ENCODE data around the gene PAX7.

Gene PAX7

GRCh38 chr1:18760156-18760555 is 129.5 kb downstream of the PAX7 start:
- Histone ChIP-seq H4K8ac (ENCODE audit: low read depth, low read length) (no peak overlapping the region), H2BK5ac (ENCODE audit: low read length) (no peak overlapping the region), H3K27ac (ENCODE audit: low read depth, low read length) (no peak overlapping the region), H3K4me1 (ENCODE audit: control insufficient read depth, low read depth, low read length) (no peaks in the 10 kb centered on the region), H3K36me3 (ENCODE audit: control insufficient read depth, insufficient read depth, low read length) (no peaks in the 10 kb centered on the region), H3K79me1 (ENCODE audit: low read length) (no peaks in the 10 kb centered on the region), H3K4ac (ENCODE audit: low read depth, low read length) (no peak overlapping the region), H2AK5ac (ENCODE audit: low read length) (no peak overlapping the region), H2BK15ac (replicated peaks; ENCODE audit: low read depth) (no peak overlapping the region), H3K4me3 (ENCODE audit: low read length) (no peak overlapping the region), H3K23ac (ENCODE audit: low read length) (no peak overlapping the region), H3K4me2 (ENCODE audit: low read length) (no peak overlapping the region), H4K5ac (ENCODE audit: low read length) (no peak overlapping the region), H2BK120ac (ENCODE audit: low read depth, low read length) (no peak overlapping the region), H3K56ac (ENCODE audit: low read length) (no peak overlapping the region), H3K18ac (ENCODE audit: low read length) (no peak overlapping the region), H3K79me2 (ENCODE audit: control insufficient read depth, insufficient read depth, low read length) (no peaks in the 10 kb centered on the region), H3K27me3 (ENCODE audit: insufficient read depth, low read length, poor library complexity) (no peaks in the 10 kb centered on the region), H3K9ac (ENCODE audit: low read length) (no peak overlapping the region)
- no CpG with 5 or more reads among the region's 3 CpGs for WGBS (ENCODE audit: extremely low coverage, insufficient coverage, low lambda C conversion rate)
- no peak for DNase-seq

- Histone ChIP-seq H3K4me2 (ENCODE audit: low read length) (no peak overlapping the region), H4K5ac (ENCODE audit: low read length) (no peak overlapping the region), H3K36me3 (ENCODE audit: control insufficient read depth, insufficient read depth, low read length) (no peaks in the 10 kb centered on the region), H2BK5ac (ENCODE audit: low read length) (no peak overlapping the region), H3K27me3 (ENCODE audit: insufficient read depth, low read length, poor library complexity) (no peaks in the 10 kb centered on the region), H2AK5ac (ENCODE audit: low read length) (no peak overlapping the region), H3K4ac (ENCODE audit: low read depth, low read length) (no peak overlapping the region), H3K4me3 (ENCODE audit: low read length) (no peak overlapping the region), H2BK120ac (ENCODE audit: low read depth, low read length) (no peak overlapping the region), H3K79me1 (ENCODE audit: low read length) (no peaks in the 10 kb centered on the region), H3K79me2 (ENCODE audit: control insufficient read depth, insufficient read depth, low read length) (no peaks in the 10 kb centered on the region), H2BK15ac (replicated peaks; ENCODE audit: low read depth) (no peak overlapping the region), H3K9ac (ENCODE audit: low read length) (no peak overlapping the region), H4K8ac (ENCODE audit: low read depth, low read length) (no peak overlapping the region), H3K4me1 (ENCODE audit: control insufficient read depth, low read depth, low read length) (no peaks in the 10 kb centered on the region), H3K18ac (ENCODE audit: low read length) (no peak overlapping the region), H3K27ac (ENCODE audit: low read depth, low read length) (no peak overlapping the region), H3K23ac (ENCODE audit: low read length) (no peak overlapping the region), H3K56ac (ENCODE audit: low read length) (no peak overlapping the region)
- no CpG with 5 or more reads among the region's 14 CpGs for WGBS (ENCODE audit: extremely low coverage, insufficient coverage, low lambda C conversion rate)
- no peak for DNase-seq
Observed at GRCh38 chr1:18761948-18762840, 131.5 kb downstream of the PAX7 start.

- WGBS (ENCODE audit: extremely low coverage, insufficient coverage, low lambda C conversion rate), result no CpG with 5 or more reads among the region's 7 CpGs
- no peaks in the 10 kb centered on the region for H3K79me1 ChIP-seq (ENCODE audit: low read length)
- H3K27me3 ChIP-seq (ENCODE audit: insufficient read depth, low read length, poor library complexity), result no peaks in the 10 kb centered on the region
Observed at GRCh38 chr1:18764362-18764761, 133.7 kb downstream of the PAX7 start.

GRCh38 chr1:18765725-18766124 is 135.1 kb downstream of the PAX7 start:
- no peak overlapping the region for H3K18ac ChIP-seq (ENCODE audit: low read length)
- H3K9ac ChIP-seq (ENCODE audit: low read length), result no peak overlapping the region
- no peak overlapping the region for H3K4ac ChIP-seq (ENCODE audit: low read depth, low read length)

More at GRCh38 chr1:18764362-18764761, 133.7 kb downstream of the PAX7 start:
- H2BK15ac ChIP-seq (replicated peaks; ENCODE audit: low read depth), result no peak overlapping the region
- no peak overlapping the region for H3K56ac ChIP-seq (ENCODE audit: low read length)
- H3K9ac ChIP-seq (ENCODE audit: low read length), result no peak overlapping the region
- no peak overlapping the region for H3K4ac ChIP-seq (ENCODE audit: low read depth, low read length)
- no peaks in the 10 kb centered on the region for H3K79me2 ChIP-seq (ENCODE audit: control insufficient read depth, insufficient read depth, low read length)
- H3K36me3 ChIP-seq (ENCODE audit: control insufficient read depth, insufficient read depth, low read length), result no peaks in the 10 kb centered on the region
- H4K5ac ChIP-seq (ENCODE audit: low read length), result no peak overlapping the region
- no peak overlapping the region for H3K23ac ChIP-seq (ENCODE audit: low read length)
- H3K27ac ChIP-seq (ENCODE audit: low read depth, low read length), result no peak overlapping the region
- no peak for DNase-seq
- H3K4me3 ChIP-seq (ENCODE audit: low read length), result no peak overlapping the region
- no peak overlapping the region for H2BK120ac ChIP-seq (ENCODE audit: low read depth, low read length)
- H3K4me1 ChIP-seq (ENCODE audit: control insufficient read depth, low read depth, low read length), result no peaks in the 10 kb centered on the region
- no peak overlapping the region for H2BK5ac ChIP-seq (ENCODE audit: low read length)
- H3K18ac ChIP-seq (ENCODE audit: low read length), result no peak overlapping the region
- no peak overlapping the region for H2AK5ac ChIP-seq (ENCODE audit: low read length)
- no peak overlapping the region for H4K8ac ChIP-seq (ENCODE audit: low read depth, low read length)
- H3K4me2 ChIP-seq (ENCODE audit: low read length), result no peak overlapping the region

GRCh38 chr1:18766328-18766727 is 135.7 kb downstream of the PAX7 start:
- Histone ChIP-seq H3K36me3 (ENCODE audit: control insufficient read depth, insufficient read depth, low read length) (no peaks in the 10 kb centered on the region), H3K79me1 (ENCODE audit: low read length) (no peaks in the 10 kb centered on the region), H3K9ac (ENCODE audit: low read length) (no peak overlapping the region), H3K23ac (ENCODE audit: low read length) (no peak overlapping the region), H4K5ac (ENCODE audit: low read length) (no peak overlapping the region), H3K18ac (ENCODE audit: low read length) (no peak overlapping the region), H3K4me3 (ENCODE audit: low read length) (no peak overlapping the region), H3K79me2 (ENCODE audit: control insufficient read depth, insufficient read depth, low read length) (no peaks in the 10 kb centered on the region), H3K4me1 (ENCODE audit: control insufficient read depth, low read depth, low read length) (no peaks in the 10 kb centered on the region), H2AK5ac (ENCODE audit: low read length) (no peak overlapping the region), H4K8ac (ENCODE audit: low read depth, low read length) (no peak overlapping the region), H2BK15ac (replicated peaks; ENCODE audit: low read depth) (no peak overlapping the region), H3K27ac (ENCODE audit: low read depth, low read length) (no peak overlapping the region), H3K56ac (ENCODE audit: low read length) (no peak overlapping the region), H2BK5ac (ENCODE audit: low read length) (no peak overlapping the region), H3K27me3 (ENCODE audit: insufficient read depth, low read length, poor library complexity) (no peaks in the 10 kb centered on the region), H3K4me2 (ENCODE audit: low read length) (no peak overlapping the region), H3K4ac (ENCODE audit: low read depth, low read length) (no peak overlapping the region), H2BK120ac (ENCODE audit: low read depth, low read length) (no peak overlapping the region)
- DNase-seq, result no peak
- no CpG with 5 or more reads among the region's 2 CpGs for WGBS (ENCODE audit: extremely low coverage, insufficient coverage, low lambda C conversion rate)

More at GRCh38 chr1:18765725-18766124, 135.1 kb downstream of the PAX7 start:
- WGBS (ENCODE audit: extremely low coverage, insufficient coverage, low lambda C conversion rate), result no CpG with 5 or more reads among the region's 7 CpGs
- Histone ChIP-seq H4K5ac (ENCODE audit: low read length) (no peak overlapping the region), H3K27ac (ENCODE audit: low read depth, low read length) (no peak overlapping the region), H2BK5ac (ENCODE audit: low read length) (no peak overlapping the region), H3K79me1 (ENCODE audit: low read length) (no peaks in the 10 kb centered on the region), H3K4me2 (ENCODE audit: low read length) (no peak overlapping the region), H3K56ac (ENCODE audit: low read length) (no peak overlapping the region), H3K79me2 (ENCODE audit: control insufficient read depth, insufficient read depth, low read length) (no peaks in the 10 kb centered on the region), H2AK5ac (ENCODE audit: low read length) (no peak overlapping the region), H3K36me3 (ENCODE audit: control insufficient read depth, insufficient read depth, low read length) (no peaks in the 10 kb centered on the region), H4K8ac (ENCODE audit: low read depth, low read length) (no peak overlapping the region), H3K27me3 (ENCODE audit: insufficient read depth, low read length, poor library complexity) (no peaks in the 10 kb centered on the region), H3K23ac (ENCODE audit: low read length) (no peak overlapping the region), H2BK15ac (replicated peaks; ENCODE audit: low read depth) (no peak overlapping the region), H3K4me3 (ENCODE audit: low read length) (no peak overlapping the region), H2BK120ac (ENCODE audit: low read depth, low read length) (no peak overlapping the region), H3K4me1 (ENCODE audit: control insufficient read depth, low read depth, low read length) (no peaks in the 10 kb centered on the region)
- DNase-seq, result no peak
